Omental fat pad (tissue), 4 donors: ENCODE data around the gene CDK5. TPM values are rescaled to one million over a fixed set of nuclear protein-coding genes. Genes with fewer than 3 reads are reported as not detected.

Experiments
- ATAC-seq: fragments of 150-250 bp; one replicate; pipeline ENCODE4 v1.9.1; 2016; ENCODE audit warnings: mild to moderate bottlenecking, moderate library complexity; ENCODE audit not compliant: low FRiP score
- DNase-seq: peaks from one replicate; pipeline ENCODE4 v3.0.0-alpha.2; 2019; ENCODE audit warnings: low spot score
- CTCF ChIP-seq, 3 donors: fragments of 450-650 bp; IDR thresholded peaks; one replicate each; pipeline ENCODE4 v1.5.1; 2016 to 2017; ENCODE audit warnings: antibody characterized with exemption in 3 of 3, mild to moderate bottlenecking in 3 of 3, moderate library complexity in 2 of 3
- total RNA-seq, 4 donors: library from RNA; depleted of rRNA; stranded (reverse); fragments of >200 nt; gene quantifications; one replicate each; pipeline ENCODE4 v1.1.0, GENCODE V29; 2016

The CDK5 gene
- total RNA-seq, 4 donors from 2014 or later, result 6.1 to 10.4 (median 7.9) TPM

- DNase-seq, result no peak
- no peak for TF ChIP-seq CTCF (IDR thresholded peaks at IDR 0.05)
- no peak for ATAC-seq
Measured at GRCh38 chr7:151099486-151100211, 42.0 kb upstream of the CDK5 start.

GRCh38 chr7:151095828-151096475 is 38.3 kb upstream of the CDK5 start:
- ATAC-seq (no peak), DNase-seq (no peak)
- no peak for TF ChIP-seq CTCF (IDR thresholded peaks at IDR 0.05)

- DNase-seq (no peak), ATAC-seq (no peak)
- TF ChIP-seq CTCF (IDR thresholded peaks at IDR 0.05), result no peak
Measured at GRCh38 chr7:151095123-151095797, 37.6 kb upstream of the CDK5 start.

GRCh38 chr7:151094675-151095074 is 37.0 kb upstream of the CDK5 start:
- ATAC-seq (no peak), DNase-seq (no peak)
- TF ChIP-seq CTCF (IDR thresholded peaks at IDR 0.05), result no peak

- TF ChIP-seq CTCF (IDR thresholded peaks at IDR 0.05), result no peak
- no peak for DNase-seq
Measured at GRCh38 chr7:151093748-151094147, 36.1 kb upstream of the CDK5 start.

GRCh38 chr7:151091988-151092387 is 34.3 kb upstream of the CDK5 start:
- DNase-seq (no peak), ATAC-seq (no peak)
- TF ChIP-seq CTCF (IDR thresholded peaks at IDR 0.05), result no peak

More at GRCh38 chr7:151093748-151094147, 36.1 kb upstream of the CDK5 start:
- no peak for ATAC-seq
